Stimulated activated CD8-positive, alpha-beta memory T cell treated with anti-CD3 and anti-CD28 coated beads, Interleukin-7, amount 100 ng/mL, for 24 hours (primary cell): ENCODE data around the gene BCL3.
"Not testable (repeated sequence)": the region's sequence is repeated elsewhere in the genome, so short reads cannot be mapped to it uniquely, and the experiment has no call there.

Experiments
- DNase-seq: peaks from one replicate; pipeline ENCODE4 v3.0.0-alpha.2; 2020; ENCODE audit warnings: low read depth

Gene BCL3

GRCh38 chr19:44758596-44758995, 10.1 kb downstream of the BCL3 start:
- DNase-seq, result no peak

GRCh38 chr19:44759083-44759804, 10.7 kb downstream of the BCL3 start:
- DNase-seq, result no peak

- DNase-seq, result no peak
These were observed 13.5 kb downstream of the BCL3 start for GRCh38 chr19:44762038-44762437.

GRCh38 chr19:44765033-44765948, 16.8 kb downstream of the BCL3 start:
- no peak for DNase-seq

GRCh38 chr19:44765949-44766335, 17.4 kb downstream of the BCL3 start:
- DNase-seq, result no peak

GRCh38 chr19:44767295-44768180, 19.0 kb downstream of the BCL3 start:
- no peak for DNase-seq

- DNase-seq, result peak; percentile 94
These were observed 22.2 kb downstream of the BCL3 start for GRCh38 chr19:44770550-44771257.

GRCh38 chr19:44772144-44772543, 23.6 kb downstream of the BCL3 start:
- DNase-seq, result not testable (repeated sequence)

- no peak for DNase-seq
These were observed 24.5 kb downstream of the BCL3 start for GRCh38 chr19:44772959-44773358.

GRCh38 chr19:44775676-44776240, 27.2 kb downstream of the BCL3 start:
- DNase-seq, result no peak

- DNase-seq, result no peak
These were observed 28.0 kb downstream of the BCL3 start for GRCh38 chr19:44776402-44777096.

- DNase-seq, result no peak
These were observed 29.3 kb downstream of the BCL3 start, which contains the start of gene CBLC for GRCh38 chr19:44777715-44778347. Gene CBLC, plus strand, starts transcription at chr19:44777890. Its CDS starts 42 bp downstream, at chr19:44777932.

GRCh38 chr19:44779150-44779549, 30.6 kb downstream of the BCL3 start:
- DNase-seq, result no peak

- DNase-seq, result not testable (repeated sequence)
These were observed 33.2 kb downstream of the BCL3 start for GRCh38 chr19:44781694-44782093.

- DNase-seq, result no peak
These were observed 34.2 kb downstream of the BCL3 start for GRCh38 chr19:44782729-44783128.

GRCh38 chr19:44783545-44783944, 35.0 kb downstream of the BCL3 start:
- DNase-seq, result no peak

- DNase-seq, result no peak
These were observed 36.8 kb downstream of the BCL3 start for GRCh38 chr19:44785271-44785670.

- no peak for DNase-seq
These were observed 37.5 kb downstream of the BCL3 start for GRCh38 chr19:44785993-44786392.

GRCh38 chr19:44788971-44789370, 40.5 kb downstream of the BCL3 start:
- DNase-seq, result no peak

- no peak for DNase-seq
These were observed 41.5 kb downstream of the BCL3 start for GRCh38 chr19:44789943-44790483.
